Body of pancreas (tissue), 4 donors: Measurements from ENCODE around the gene ZNF394.

Source experiments
- CTCF ChIP-seq, 7 experiments: fragments of 450-650 bp in 4 of 7; fragments of 200-600 bp in 3 of 7; sonication (generic) in 3 of 7; IDR thresholded peaks; one replicate each; pipeline ENCODE4 v1.5.1; 2016 to 2019; ENCODE audit warnings: antibody characterized with exemption in 7 of 7
- POLR2A ChIP-seq, 3 donors: fragments of 450-650 bp; IDR thresholded peaks; one replicate each; pipeline ENCODE4 v1.6.1; 2016; ENCODE audit warnings: antibody characterized with exemption in 3 of 3, mild to moderate bottlenecking in 2 of 3

GRCh38 chr7:99499721-99500636 is at the start of gene ZNF394:
- TF ChIP-seq POLR2A (IDR thresholded peaks at IDR 0.05) (peak; percentile 42 to 86 (median 86)), CTCF (IDR thresholded peaks at IDR 0.05) (peak in 1 of 7 experiments; percentile 1)
